Astrocyte (in vitro differentiated cells and primary cell): ENCODE measurements around the gene AGGF1. TPM values are rescaled to one million over a fixed set of nuclear protein-coding genes. Genes with fewer than 3 reads are reported as not detected.
"Not testable (repeated sequence)": the region's sequence is repeated elsewhere in the genome, so short reads cannot be mapped to it uniquely, and the experiment has no call there.

Experiments used
- DNase-seq: peaks from one replicate; pipeline ENCODE4 v3.0.0-alpha.2; 2010; ENCODE audit warnings: low read depth
- FAIRE-seq: peaks from 2 replicates; lab custom pipeline; 2011; peaks lifted over from hg19 to GRCh38; lab: Jason Lieb, UNC
- H2AFZ ChIP-seq: 2 replicates; pipeline ENCODE4 v1.6.0; 2012; ENCODE audit warnings: low read depth, low read length, inconsistent platforms
- H3K27ac ChIP-seq: 2 replicates; pipeline ENCODE4 v1.5.1; 2011; ENCODE audit warnings: low read depth, low read length, inconsistent platforms
- H3K27me3 ChIP-seq: 2 replicates; pipeline ENCODE4 v1.6.0; 2011; ENCODE audit warnings: low read length, inconsistent platforms; ENCODE audit not compliant: insufficient read depth
- H3K36me3 ChIP-seq: 2 replicates; pipeline ENCODE4 v1.5.1; 2011; ENCODE audit warnings: low read length, inconsistent platforms; ENCODE audit not compliant: insufficient read depth
- H3K4me1 ChIP-seq: 2 replicates; pipeline ENCODE4 v1.5.1; 2011; ENCODE audit warnings: low read length, inconsistent platforms; ENCODE audit not compliant: insufficient read depth
- H3K4me2 ChIP-seq: 2 replicates; pipeline ENCODE4 v1.6.0; 2012; ENCODE audit warnings: low read length, inconsistent platforms
- H3K4me3 ChIP-seq: 2 replicates; pipeline ENCODE4 v1.5.1; 2011; ENCODE audit warnings: low read depth, mild to moderate bottlenecking, low read length, inconsistent platforms; ENCODE audit not compliant: insufficient read depth
- H3K79me2 ChIP-seq: 2 replicates; pipeline ENCODE4 v1.6.0; 2012; ENCODE audit warnings: mild to moderate bottlenecking, low read length, inconsistent platforms; ENCODE audit not compliant: insufficient read depth
- H3K9ac ChIP-seq: 2 replicates; pipeline ENCODE4 v1.6.0; 2012; ENCODE audit warnings: mild to moderate bottlenecking, low read length, inconsistent platforms
- H3K9me3 ChIP-seq: 2 replicates; pipeline ENCODE4 v1.5.1; 2012; ENCODE audit warnings: low read depth, mild to moderate bottlenecking, low read length, inconsistent platforms; ENCODE audit not compliant: insufficient read depth
- H4K20me1 ChIP-seq: 2 replicates; pipeline ENCODE4 v1.6.0; 2012; ENCODE audit warnings: low read length, inconsistent platforms; ENCODE audit not compliant: insufficient read depth
- H3K27ac Mint-ChIP-seq: one replicate; pipeline ENCODE4 v1.8.0; 2021; ENCODE audit warnings: mild to moderate bottlenecking, mixed read lengths; ENCODE audit not compliant: unreplicated experiment
- H3K27me3 Mint-ChIP-seq: one replicate; pipeline ENCODE4 v1.8.0; 2021; ENCODE audit warnings: low read depth, mixed read lengths; ENCODE audit not compliant: unreplicated experiment
- H3K36me3 Mint-ChIP-seq: one replicate; pipeline ENCODE4 v1.8.0; 2021; ENCODE audit warnings: low read depth, mixed read lengths; ENCODE audit not compliant: unreplicated experiment
- H3K4me1 Mint-ChIP-seq: one replicate; pipeline ENCODE4 v1.8.0; 2021; ENCODE audit warnings: low read depth, mixed read lengths; ENCODE audit not compliant: unreplicated experiment
- H3K4me3 Mint-ChIP-seq: one replicate; pipeline ENCODE4 v1.8.0; 2021; ENCODE audit warnings: mild to moderate bottlenecking, moderate library complexity, mixed read lengths; ENCODE audit not compliant: unreplicated experiment
- H3K9me3 Mint-ChIP-seq: one replicate; pipeline ENCODE4 v1.8.0; 2021; ENCODE audit warnings: mild to moderate bottlenecking, mixed read lengths; ENCODE audit not compliant: unreplicated experiment
- EZH2 ChIP-seq: IDR thresholded peaks from 2 replicates; pipeline ENCODE4 v1.6.1; 2012; ENCODE audit warnings: mild to moderate bottlenecking, low read length, inconsistent platforms; ENCODE audit not compliant: insufficient read depth
- total RNA-seq: library from RNA; stranded (reverse); gene quantifications from 2 replicates; pipeline ENCODE4 v1.2.1, GENCODE V29; 2021
- TF ChIP-seq, protein P1 (sequence below): IDR thresholded peaks from 2 replicates; pipeline ENCODE4 v1.5.1; 2011; ENCODE audit warnings: low read depth, mild to moderate bottlenecking, inconsistent platforms, low read length, moderate library complexity; ENCODE audit not compliant: insufficient read depth

The AGGF1 gene
- total RNA-seq, 1 donor from 2014 or later = 18.2 TPM

- H3K4me2 ChIP-seq = no peak overlapping the region
- no peak for TF ChIP-seq EZH2
- TF ChIP-seq, protein P1, sequence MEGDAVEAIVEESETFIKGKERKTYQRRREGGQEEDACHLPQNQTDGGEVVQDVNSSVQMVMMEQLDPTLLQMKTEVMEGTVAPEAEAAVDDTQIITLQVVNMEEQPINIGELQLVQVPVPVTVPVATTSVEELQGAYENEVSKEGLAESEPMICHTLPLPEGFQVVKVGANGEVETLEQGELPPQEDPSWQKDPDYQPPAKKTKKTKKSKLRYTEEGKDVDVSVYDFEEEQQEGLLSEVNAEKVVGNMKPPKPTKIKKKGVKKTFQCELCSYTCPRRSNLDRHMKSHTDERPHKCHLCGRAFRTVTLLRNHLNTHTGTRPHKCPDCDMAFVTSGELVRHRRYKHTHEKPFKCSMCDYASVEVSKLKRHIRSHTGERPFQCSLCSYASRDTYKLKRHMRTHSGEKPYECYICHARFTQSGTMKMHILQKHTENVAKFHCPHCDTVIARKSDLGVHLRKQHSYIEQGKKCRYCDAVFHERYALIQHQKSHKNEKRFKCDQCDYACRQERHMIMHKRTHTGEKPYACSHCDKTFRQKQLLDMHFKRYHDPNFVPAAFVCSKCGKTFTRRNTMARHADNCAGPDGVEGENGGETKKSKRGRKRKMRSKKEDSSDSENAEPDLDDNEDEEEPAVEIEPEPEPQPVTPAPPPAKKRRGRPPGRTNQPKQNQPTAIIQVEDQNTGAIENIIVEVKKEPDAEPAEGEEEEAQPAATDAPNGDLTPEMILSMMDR = no peak
- H3K79me2 ChIP-seq = no peaks in the 10 kb centered on the region
- peaks cover 3% of the 10 kb centered on the region for H3K4me1 Mint-ChIP-seq
- H3K9me3 Mint-ChIP-seq = no peaks in the 10 kb centered on the region
- H3K4me3 ChIP-seq = no peak overlapping the region
- no peak for DNase-seq
- H3K4me1 ChIP-seq = no peaks in the 10 kb centered on the region
- H3K36me3 Mint-ChIP-seq = peaks cover 16% of the 10 kb centered on the region
- H2AFZ ChIP-seq = no peak overlapping the region
- H3K27me3 Mint-ChIP-seq = no peaks in the 10 kb centered on the region
- no peaks in the 10 kb centered on the region for H4K20me1 ChIP-seq
- H3K9me3 ChIP-seq = no peaks in the 10 kb centered on the region
- no peaks in the 10 kb centered on the region for H3K36me3 ChIP-seq
- H3K9ac ChIP-seq = no peak overlapping the region
- no peak overlapping the region for H3K27ac ChIP-seq
- no peaks in the 10 kb centered on the region for H3K27me3 ChIP-seq
- no peak overlapping the region for H3K4me3 Mint-ChIP-seq
- FAIRE-seq = no peak
- H3K27ac Mint-ChIP-seq = no peak overlapping the region
Measured at GRCh38 chr5:77102549-77102948, 72.3 kb downstream of the AGGF1 start.

DNA sequence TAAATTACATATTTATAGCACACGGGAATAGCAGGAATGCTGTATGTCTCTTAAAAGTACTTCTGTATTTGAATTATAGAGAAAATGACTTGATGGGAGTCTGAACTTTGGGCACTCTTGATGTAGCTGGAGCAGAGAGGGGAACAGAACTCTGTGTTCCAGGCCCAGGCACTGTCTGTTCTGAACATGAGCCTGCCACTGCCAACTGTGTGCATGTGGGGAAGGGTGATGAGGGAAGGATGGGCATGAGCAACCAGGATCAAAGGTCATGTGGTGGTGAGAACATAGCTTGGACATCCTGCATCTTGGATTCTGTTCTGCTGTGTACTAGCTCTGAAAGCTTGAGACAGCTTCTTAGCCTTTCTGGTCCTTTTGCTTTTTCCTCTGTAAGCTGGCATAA, 73.3 kb downstream of the AGGF1 start:
- peaks cover 3% of the 10 kb centered on the region for H3K4me1 Mint-ChIP-seq
- Histone ChIP-seq H3K79me2 (no peaks in the 10 kb centered on the region), H3K27ac (no peak overlapping the region), H3K4me2 (no peak overlapping the region), H3K9ac (no peak overlapping the region), H3K27me3 (no peaks in the 10 kb centered on the region), H4K20me1 (no peaks in the 10 kb centered on the region), H3K4me3 (no peak overlapping the region), H3K4me1 (no peaks in the 10 kb centered on the region), H3K36me3 (no peaks in the 10 kb centered on the region), H2AFZ (no peak overlapping the region), H3K9me3 (no peaks in the 10 kb centered on the region)
- peaks cover 16% of the 10 kb centered on the region for H3K36me3 Mint-ChIP-seq
- no peak for DNase-seq
- no peak for FAIRE-seq
- no peak overlapping the region for H3K27ac Mint-ChIP-seq
- no peaks in the 10 kb centered on the region for H3K9me3 Mint-ChIP-seq
- no peak for TF ChIP-seq EZH2
- TF ChIP-seq, protein P1 = no peak
- H3K4me3 Mint-ChIP-seq = no peak overlapping the region
- no peaks in the 10 kb centered on the region for H3K27me3 Mint-ChIP-seq

- DNase-seq (no peak), FAIRE-seq (no peak)
- no peak overlapping the region for H3K27ac Mint-ChIP-seq
- no peaks in the 10 kb centered on the region for H3K27me3 ChIP-seq
- H3K9me3 Mint-ChIP-seq = no peaks in the 10 kb centered on the region
- H3K27me3 Mint-ChIP-seq = no peaks in the 10 kb centered on the region
- H3K36me3 Mint-ChIP-seq = peaks cover 12% of the 10 kb centered on the region
- H3K79me2 ChIP-seq = no peaks in the 10 kb centered on the region
- no peak overlapping the region for H2AFZ ChIP-seq
- no peaks in the 10 kb centered on the region for H3K9me3 ChIP-seq
- no peak overlapping the region for H3K4me3 ChIP-seq
- H3K9ac ChIP-seq = no peak overlapping the region
- H3K4me3 Mint-ChIP-seq = no peak overlapping the region
- H3K27ac ChIP-seq = no peak overlapping the region
- no peaks in the 10 kb centered on the region for H3K36me3 ChIP-seq
- peaks cover 3% of the 10 kb centered on the region for H3K4me1 Mint-ChIP-seq
- no peaks in the 10 kb centered on the region for H3K4me1 ChIP-seq
- no peak overlapping the region for H3K4me2 ChIP-seq
- no peaks in the 10 kb centered on the region for H4K20me1 ChIP-seq
- TF ChIP-seq, protein P1 = no peak
- TF ChIP-seq EZH2 = no peak
Measured at GRCh38 chr5:77104813-77105212, 74.6 kb downstream of the AGGF1 start.

DNA sequence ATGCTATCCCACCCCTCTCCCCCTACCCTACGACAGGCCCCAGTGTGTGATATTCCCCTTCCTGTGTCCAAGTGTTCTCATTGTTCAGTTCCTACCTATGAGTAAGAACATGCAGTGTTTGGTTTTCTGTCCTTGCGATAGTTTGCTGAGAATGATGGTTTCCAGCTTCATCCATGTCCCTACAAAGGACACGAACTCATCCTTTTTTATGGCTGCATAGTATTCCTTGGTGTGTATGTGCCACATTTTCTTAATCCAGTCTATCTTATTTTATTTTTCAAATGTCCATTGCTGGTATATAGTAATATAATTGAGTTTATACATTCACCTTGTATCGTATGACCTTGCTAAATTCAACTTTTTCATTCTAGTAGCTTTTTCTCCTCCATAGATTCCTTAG, 76.8 kb downstream of the AGGF1 start:
- not testable (repeated sequence) for H3K27ac Mint-ChIP-seq, H3K79me2 ChIP-seq, H3K36me3 ChIP-seq, DNase-seq, H3K4me1 ChIP-seq, H3K9me3 ChIP-seq, H3K27ac ChIP-seq, H3K36me3 Mint-ChIP-seq, H3K27me3 Mint-ChIP-seq, H4K20me1 ChIP-seq, H3K4me3 ChIP-seq, H3K4me2 ChIP-seq, H3K27me3 ChIP-seq, H3K4me3 Mint-ChIP-seq, H3K9me3 Mint-ChIP-seq, H2AFZ ChIP-seq, H3K9ac ChIP-seq, FAIRE-seq, H3K4me1 Mint-ChIP-seq
